T-helper 2 cell (primary cell): ENCODE results near the gene C15orf39.

Experiments
- DNase-seq, 5 experiments: peaks; one replicate each; pipeline versions ENCODE4 v3.0.0 to v3.0.0-alpha.2; 2012 to 2022

C15orf39 gene

DNA sequence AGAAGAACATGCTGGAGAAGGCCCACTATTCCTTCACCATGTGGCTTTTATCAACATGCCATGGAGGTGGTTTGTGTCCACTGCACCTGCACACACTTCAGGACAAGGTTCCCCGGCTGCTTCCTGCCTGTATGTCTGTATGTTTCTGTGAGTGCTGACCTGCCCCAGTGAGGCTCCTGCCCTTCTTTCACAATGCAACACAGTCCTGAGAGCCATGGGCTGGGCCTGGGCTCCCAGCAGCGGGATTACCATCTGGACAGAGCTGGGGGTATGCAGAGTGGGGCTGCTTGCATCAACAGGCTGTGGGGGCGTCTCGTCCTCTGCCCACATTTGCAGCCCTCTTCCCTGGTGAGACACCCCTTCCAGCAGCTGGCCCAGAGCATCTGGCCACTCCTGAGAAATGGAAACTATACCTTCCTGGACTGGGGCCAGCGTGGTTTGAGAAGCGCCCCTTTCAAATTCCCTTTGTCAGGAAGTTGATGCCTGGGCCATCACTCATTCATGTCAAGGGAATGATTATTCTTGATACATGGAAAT is 29.3 kb upstream of the C15orf39 start:
- no peak for DNase-seq

DNA sequence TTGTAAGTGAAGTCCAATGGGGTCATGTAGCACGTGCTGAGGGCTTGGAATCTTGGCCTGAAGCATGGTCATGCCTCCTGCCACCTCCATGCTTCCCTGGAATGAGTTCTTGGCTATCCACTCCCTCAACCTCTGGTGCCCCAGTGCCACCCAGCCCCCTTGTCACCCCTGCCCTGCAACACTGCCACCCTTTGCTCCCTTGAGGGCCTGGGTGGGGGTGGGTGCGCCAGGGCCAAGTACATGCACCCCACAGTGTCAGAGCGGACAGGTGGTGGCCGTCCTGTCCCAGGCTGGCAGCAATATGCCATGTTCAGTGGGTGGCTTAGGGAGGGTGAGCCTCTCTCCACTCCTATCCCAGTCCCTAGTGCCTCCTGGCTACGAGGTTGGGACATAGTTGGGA is 27.6 kb upstream of the C15orf39 start:
- DNase-seq, result no peak

DNA sequence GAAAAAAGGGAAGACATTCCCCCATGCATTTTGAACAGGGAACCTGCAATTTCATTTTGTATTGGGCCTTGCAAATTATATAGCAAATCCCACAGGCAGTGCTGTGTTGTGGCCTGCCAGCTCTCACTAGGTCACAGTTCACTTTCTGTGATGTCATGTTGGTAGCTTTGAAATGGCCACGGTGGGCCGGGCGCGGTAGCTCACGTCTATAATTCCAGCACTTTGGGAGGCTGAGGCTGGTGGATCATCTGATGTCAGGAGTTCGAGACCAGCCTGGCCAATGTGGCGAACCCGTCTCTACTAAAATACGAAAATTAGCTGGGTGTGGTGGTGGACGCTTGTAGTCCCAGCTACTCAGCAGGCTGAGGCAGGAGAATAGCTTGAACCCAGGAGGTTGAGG is 27.0 kb upstream of the C15orf39 start:
- no peak for DNase-seq

DNA sequence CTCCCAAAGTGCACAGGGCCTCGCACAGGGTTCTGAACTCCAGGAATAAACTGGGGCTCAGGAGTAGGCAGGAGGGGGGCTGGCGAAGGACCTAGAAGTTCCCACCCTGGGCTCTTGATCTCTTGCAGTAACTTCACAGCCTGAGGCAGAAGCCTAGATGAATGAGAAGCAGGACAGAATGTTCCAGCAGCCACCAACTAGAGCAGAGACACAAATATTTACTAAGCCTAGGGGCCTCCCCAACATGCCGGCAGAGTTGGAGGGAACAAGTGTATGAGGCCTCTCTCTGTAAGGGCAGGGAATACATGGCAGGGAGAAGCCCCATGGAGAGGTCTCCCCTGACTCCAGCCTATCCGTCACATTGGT is 25.3 kb upstream of the C15orf39 start:
- no peak for DNase-seq

DNA sequence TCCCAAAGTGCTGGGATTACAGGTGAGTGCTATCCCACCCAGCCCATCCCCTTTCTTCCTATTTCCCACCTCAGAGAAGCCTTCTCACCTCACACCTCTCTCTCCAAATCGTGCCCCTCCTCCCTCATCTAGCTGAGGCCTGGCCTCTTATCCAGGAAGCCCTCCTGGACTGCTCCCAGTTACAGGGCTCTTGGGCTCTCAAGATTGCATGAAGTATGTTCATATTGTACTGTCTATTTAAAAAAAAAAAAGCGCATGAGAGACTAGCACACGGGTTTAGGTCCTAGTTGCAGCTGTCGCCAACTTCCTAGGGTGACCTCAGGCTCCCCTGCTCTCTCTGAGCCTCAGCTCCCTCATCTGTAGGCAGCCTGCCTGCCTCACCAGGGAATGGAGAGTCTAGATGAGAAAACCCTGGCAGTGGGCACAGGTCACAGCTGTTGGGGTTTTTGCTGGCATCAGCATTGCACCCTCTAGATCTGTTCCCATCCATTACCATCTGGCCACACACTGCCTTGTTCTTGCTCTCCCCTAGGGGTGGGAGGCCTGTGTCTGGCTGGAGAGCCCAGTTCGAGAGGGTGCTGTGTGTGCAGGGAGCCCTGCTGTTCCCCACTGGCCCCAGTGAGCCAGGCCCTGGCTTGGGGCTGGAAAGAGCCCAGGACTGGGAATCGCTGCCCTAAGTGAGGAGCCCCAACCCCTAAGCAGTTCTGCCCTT is 24.2 kb upstream of the C15orf39 start:
- no peak for DNase-seq

DNA sequence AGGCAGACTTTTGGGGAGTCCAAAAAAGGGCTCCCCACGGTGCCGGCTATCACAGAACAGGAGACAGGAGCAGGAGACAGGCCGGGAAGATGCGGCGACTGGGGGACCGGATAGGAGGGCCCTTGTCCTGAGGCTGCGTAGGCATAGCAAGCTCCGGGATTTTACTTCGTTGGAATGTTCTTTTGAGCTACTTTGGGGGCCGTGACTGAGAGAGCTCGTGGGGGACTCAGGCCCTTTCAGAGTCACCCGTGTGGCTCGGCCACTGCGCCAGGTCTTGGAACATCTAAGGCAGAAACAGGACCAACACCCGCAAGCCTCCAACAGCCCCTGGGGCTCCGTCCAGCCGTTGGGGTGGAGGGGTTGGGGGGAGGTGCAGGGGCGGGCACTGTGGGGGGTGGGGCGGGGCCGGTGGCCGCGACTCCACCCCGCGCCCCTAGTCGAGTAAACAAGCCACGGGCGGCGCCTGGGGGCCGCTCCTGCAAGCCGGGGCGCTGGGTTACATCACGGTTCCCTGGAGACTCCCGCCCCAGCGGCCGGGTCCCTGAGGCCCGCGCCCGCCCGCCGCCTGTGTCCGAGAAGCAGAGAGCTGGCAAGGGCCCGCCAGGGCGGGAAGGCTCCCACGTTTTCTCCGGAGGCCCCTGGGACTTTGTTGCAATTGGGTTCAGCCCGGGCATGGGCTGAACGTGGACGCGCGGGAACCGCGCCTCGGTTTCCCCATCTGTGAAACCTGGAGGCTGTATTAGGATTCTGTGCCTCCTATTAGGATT is 23.3 kb upstream of the C15orf39 start:
- peak in 1 of 5 experiments; percentile 26 for DNase-seq

DNA sequence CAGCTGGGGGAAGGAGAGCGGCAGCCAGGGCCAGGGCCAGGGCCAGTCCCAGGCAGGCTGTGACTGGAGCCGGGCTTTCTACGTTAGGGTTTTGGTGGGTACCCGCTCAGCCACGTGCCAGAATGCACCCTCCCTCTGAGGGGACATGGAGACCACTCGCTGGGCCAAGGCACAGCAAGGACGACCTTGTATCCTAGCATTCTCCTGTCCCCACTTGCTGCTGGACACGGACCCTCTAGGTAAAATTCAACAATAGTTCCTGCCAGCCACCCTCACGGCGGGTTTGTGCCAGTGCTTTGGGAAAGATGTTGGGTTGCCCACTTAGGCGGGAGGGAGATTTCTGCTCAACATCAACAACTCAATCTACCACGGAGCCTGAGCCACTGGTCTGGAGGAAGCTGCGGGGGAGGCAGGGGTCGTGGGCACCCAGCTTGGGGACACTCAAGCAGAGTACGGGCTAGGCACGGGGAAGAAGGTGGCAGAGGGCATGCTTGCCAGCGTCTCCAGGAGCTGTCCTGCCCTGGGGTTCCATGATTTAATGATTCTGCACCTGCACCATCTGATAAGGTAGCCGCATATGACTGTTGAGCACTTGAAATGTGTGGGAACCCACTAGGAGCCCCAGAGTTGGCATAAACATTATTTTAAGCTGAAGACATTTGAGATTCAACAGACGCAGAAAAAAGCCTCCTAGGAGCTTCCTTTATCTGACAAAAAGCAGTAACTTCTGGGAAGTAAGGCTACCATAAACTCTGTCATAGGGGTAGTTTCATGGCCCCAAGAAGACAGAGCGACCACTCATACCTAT is 22.5 kb upstream of the C15orf39 start:
- DNase-seq, result no peak

DNA sequence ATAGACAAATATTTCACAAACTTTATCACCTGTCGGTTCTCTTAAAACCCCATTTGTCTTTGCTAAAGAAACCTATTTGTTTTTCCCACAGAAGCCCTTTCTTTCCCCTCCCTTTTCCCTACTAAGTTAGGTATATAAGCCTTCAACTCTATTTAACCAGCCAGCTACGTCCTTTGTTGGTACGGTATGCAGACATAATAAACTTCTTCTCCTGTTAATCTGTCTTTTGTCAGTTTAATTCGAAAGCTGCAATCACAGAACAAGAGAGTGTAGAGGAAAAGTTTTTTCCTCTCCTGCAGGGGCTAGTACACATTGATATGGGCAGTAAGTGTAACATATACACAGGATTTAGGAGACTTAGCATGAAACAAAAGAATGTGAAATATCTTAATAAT is 21.9 kb upstream of the C15orf39 start:
- no peak for DNase-seq

DNA sequence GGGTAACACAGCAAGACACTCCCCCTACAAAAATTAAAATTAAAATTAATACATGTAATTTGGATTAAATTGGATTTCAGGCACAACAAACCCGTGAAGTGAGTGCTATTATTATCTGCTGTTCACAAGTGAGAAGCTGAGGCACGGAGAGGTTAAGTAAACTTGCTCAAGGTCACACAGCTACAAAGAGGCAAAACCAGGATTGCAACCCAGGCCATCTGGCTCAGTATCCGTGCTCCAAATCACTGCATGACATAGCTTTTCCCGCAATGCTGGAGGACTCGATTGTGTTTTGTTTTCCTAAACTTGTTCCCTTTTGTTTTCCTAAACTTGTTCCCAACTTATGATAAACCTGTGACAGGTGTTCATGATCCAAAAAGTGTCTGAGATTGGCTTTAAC is 19.9 kb upstream of the C15orf39 start:
- no peak for DNase-seq

DNA sequence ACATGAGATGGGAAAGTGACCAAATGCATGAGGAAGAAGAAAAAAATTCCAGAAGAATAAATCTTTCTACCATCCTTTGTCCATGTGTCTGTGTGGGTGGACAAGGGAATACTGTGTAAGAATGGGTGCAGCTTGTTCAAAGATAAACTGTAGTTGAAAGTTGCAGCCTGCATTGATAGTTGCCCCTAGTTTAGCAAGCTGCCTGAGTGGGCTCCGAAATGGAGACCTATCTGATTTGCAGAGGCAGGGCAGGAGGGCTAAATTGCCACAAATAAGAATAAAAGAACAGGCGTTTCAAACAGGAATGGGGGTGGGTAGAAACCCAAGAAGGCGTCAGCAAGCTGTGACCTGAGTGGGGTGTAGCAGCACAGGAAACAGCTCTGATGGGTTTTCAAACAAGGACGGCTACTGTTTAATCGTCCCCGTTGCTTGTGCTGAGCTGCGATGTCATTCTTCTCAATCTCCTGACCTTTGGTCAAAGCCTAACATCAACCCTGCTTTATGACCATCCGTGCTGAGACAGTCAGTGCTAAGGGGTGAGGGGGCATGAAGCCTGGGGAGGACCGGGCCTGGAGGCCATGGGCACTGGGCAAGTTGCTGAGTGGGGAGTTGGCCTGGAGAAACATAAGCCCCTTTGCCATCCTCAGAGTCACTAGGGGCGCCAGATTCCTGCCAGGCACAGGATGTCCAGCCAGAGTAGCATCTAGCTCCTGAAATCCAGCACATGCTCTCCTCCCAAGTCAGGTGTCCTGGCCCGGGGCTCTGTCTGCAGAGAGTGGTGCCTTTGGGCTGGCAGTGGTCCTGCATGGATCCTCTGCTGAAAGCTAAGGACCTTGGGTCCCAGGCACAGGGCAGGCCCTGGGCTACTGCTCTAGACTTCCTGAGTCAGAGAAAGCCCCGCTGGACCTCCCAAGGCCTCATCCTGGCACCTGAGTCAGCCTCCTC is 19.2 kb upstream of the C15orf39 start:
- peak in 1 of 5 experiments; percentile 25 for DNase-seq

DNA sequence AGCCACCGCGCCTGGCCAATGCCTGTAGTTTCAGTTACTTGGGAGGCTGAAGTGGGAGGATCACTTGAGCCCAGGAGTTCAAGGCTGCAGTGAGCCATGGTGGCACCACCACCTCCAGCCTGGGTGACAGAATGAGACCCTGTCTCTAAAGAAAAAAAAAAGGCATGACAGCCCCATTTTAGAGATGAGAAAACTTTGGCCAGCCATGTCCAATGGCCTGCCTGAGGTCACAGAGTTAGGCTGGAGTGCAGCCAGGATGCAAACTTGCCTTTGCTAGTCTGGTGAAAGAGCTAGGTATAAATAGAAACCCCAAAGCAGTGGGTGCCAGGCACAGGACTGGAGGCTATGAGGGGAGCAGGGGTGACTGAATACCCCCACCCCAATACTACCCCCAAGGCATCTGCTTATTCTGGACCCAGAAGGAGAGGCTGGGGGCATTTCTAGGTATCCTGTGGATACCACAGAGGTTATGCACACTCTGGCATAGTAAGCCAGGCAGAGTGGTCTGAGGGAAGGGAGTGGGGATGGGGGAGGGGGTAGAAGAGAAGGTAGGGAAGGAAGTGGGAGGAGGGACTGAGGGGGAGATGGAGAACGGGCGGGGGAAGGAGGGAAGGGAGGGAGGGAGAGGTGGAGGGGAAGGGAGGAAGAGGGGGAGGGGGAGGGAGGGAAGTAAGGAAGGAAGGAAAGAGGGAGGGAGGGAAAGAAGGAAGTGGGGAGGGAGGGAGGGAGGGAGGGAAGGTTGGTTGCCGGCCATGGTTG is 16.2 kb upstream of the C15orf39 start:
- DNase-seq, result no peak

DNA sequence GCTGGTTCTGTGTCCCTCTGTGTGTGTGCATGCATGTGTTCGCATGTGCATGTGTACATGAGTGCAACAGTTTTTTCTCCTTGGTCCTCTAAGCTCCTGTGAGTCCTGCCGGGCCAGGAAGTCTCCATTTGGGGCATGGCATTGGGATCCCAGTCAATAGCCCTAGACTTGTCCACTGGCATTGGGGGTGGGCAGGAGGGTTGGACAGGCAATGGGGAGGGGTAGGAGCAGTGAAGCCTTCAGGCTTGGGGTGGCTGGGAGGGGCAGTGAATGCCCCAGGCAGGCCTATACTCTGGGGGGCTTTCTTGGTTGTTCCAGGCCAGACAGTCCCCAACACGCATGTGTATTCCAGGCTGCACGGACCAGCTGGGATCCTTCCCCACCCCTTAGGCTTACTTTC is 15.6 kb upstream of the C15orf39 start:
- no peak for DNase-seq

DNA sequence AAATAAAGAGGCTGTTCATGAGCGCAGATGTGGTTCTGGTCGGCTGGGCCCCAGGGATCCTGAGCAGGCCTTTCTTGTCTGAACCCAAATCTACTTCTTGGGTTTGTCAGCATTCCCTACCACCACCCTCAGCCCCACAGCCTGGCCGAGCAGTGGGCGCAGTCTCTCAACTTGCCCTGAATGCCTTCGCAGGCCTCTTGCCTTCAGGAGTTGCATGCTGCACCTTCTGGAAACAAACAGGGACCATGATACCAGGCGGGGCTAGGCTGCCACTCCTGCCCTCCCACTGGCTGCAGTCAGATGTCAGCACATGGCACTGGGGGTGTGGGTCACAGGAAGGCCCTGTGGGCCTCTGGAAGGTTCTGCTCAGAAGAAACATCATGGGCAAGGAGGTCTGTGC is 13.2 kb upstream of the C15orf39 start:
- no peak for DNase-seq

DNA sequence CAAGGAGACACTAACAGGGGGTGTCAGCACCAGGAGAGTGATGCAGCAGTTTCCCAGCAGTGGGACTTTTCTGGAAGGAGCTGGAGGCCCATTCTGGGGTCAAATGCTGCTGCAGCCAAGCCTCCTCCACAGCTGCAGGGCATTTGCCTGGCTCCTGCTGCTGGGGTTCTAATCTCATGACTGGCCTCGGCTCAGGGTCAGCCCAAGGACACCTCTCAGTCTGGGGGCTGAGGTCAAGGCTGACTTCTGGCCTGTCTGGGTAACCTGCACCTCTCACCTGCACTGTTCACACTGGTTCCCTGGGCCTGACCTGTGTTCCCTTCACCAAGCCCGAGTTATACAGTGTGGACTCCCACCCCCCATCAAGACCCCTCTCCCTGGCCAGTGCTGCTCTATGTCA is 10.4 kb upstream of the C15orf39 start:
- DNase-seq, result no peak

DNA sequence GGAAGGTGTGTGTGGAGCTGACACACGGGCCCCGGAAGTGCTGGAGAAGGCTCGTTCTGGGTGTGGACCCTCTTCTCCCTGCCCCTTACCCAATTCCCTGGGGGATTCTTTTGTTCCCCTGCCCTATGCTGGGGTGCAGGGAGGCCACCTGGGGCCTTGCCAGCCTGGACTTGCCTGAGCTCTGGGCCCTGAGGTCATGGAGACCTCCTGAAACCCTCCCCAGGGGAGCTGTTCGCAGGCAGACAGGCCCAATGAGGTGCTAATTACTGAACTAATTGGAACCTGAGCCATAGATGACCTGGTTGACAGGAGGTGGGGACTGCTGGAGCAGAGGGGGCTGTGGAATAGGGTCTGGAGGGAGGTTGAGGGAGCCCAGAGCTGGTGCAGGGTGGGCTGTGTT is 9.4 kb upstream of the C15orf39 start:
- DNase-seq, result no peak

DNA sequence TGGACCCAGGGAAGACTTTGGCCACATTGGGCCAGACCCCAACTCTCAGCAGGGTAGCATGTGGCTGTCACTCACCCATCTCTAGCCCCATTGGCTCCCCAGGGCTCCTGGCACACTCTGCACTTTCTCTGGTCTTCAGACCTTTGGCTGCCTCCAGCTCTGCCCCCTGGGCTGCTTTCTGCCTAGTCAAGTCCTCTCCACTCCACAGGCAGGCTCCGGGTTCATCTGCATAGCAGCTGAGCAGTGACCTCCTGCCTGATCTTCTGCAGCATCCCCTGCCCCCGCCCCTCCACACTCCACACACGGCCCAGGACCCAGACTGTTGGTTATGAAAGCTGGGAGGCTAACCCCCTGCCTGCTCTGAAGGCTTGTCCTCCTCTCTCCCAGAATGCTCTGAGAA is 8.4 kb upstream of the C15orf39 start:
- no peak for DNase-seq

DNA sequence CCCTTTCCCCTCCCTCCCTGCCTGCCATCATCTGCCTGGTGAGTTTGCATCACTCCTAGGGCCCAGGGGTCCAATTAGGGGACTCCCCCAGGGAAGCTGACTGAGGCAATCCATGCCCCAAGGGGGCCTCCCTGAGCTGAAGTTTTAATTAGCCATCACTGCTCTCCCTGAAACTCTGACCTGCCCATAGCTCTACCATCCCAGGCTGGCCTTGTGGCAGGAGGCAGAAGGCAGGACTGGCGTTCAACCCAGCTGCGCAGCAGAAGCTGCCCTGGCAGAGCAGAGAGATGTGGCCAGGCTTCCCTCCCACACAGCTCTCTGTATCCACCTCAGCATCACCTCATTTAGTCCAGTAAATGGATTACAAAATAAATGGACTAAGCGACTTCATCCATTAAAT is 7.7 kb upstream of the C15orf39 start:
- no peak for DNase-seq

DNA sequence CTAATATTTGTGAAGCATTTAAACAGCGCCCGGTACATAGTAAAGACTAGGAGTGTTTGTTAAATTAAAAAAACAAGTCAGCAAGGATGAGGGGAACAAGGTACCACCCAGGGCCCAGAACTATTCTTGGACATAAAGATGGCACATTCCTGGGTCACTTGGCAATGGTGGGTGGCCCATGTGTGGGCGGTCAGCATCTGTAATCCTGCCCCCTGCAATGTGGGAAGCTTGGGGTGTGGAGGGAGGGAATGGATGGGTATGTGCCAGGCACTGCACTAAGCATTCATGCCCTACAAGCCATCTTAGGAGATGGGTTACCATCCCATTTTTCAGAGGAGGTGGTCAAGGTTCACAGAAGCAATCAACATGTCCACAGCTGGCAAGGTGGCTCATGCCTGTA is 7.3 kb upstream of the C15orf39 start:
- DNase-seq, result no peak

DNA sequence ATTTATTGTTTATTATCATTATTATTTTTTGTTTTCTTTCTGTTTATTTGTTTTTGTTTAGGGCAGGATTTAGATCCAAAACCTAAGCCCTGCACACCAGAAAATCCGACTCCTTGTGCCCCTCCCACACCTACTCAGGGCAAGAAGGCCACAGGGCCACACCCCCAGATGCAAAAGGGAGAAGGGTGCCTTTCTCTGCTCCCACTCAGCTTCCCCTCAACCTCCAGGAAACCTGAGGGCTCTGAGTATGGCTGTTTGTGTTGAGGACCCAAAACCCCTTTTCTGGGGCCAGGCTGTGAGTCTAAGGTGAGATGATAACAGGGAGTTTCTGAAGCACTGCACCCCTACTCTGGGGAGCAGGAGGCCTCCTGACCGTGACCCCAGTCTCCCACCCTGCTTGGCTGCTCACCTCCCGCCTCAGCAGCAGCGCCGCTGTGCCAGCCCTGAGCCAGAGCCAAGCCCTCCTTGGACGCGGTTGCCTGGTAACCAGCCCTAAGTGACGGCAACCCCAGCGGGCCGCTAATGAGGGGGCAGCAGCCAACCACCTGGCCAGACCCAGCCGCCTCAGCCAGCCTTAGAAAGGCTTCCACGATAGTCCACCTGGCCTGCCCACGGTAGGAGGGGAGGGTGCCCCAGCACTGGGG is 6.4 kb upstream of the C15orf39 start:
- DNase-seq, result no peak

DNA sequence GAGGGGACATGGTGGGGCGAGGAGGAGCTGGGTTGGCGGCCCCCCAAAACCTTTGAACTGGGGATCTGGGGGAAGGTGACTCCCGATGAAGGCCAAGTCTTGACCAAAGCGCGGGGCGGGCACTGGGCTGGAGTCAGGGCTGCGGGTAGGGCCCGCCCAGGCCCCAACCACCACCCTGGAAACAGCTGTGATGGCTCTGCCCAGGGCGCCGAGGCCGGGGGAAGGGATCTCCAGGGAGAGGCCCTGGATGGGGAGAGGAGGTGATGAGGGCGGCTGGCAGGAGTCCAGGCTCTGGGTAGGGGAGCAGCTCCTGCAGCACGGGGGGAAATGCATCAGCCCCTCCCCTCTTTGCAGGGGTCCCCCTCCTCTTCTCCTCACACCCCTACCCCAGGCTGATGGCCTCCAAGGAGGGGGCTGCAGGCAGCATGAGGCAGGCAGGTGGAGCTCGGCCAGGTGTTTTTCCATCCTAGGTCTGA is 5.9 kb upstream of the C15orf39 start:
- DNase-seq, result no peak
